ENCODE results near the gene VTN. TPM values are rescaled to one million over a fixed set of nuclear protein-coding genes. Genes with fewer than 3 reads are reported as not detected.

The VTN gene
- total and polyA plus RNA-seq, 7 donors, result 0.16 to 1.9 (median 0.43) TPM; not detected in 1

DNA sequence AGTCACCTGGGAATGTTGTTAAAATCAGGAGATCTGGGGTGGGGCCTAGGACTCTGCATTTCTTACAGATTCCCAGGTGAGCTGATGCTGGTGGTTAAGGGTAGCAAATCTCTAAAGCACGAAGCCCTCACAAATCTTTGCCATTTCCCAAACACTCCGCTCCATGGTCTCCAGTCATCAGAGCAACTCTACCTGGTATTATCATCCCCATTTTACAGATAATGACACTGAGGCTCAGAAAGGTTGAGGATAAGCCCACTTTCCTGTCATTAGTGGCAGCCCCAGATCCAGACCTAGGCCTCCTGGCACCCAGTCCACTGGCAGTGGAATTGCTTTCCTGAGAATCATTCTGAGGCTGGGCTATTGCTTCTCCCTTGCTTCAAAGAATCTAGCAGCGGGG lies 27.2 kb upstream of the VTN start:
- WGBS, 2 donors, result 97 to 99% methylated on average over 3 of the region's 3 CpGs
- no peak for DNase-seq
- intact Hi-C loops (cut with DNase I), result no loop called here
- Histone ChIP-seq H3K27ac (no peak overlapping the region), H3K27me3 (no peaks in the 10 kb centered on the region), H3K4me1 (no peaks in the 10 kb centered on the region), H3K36me3 (peaks cover 4 to 69% (median 17%) of the 10 kb centered on the region in 4 donors), H3K4me3 (no peak overlapping the region), H3K9me3 (no peaks in the 10 kb centered on the region)
- TF ChIP-seq, protein P1, sequence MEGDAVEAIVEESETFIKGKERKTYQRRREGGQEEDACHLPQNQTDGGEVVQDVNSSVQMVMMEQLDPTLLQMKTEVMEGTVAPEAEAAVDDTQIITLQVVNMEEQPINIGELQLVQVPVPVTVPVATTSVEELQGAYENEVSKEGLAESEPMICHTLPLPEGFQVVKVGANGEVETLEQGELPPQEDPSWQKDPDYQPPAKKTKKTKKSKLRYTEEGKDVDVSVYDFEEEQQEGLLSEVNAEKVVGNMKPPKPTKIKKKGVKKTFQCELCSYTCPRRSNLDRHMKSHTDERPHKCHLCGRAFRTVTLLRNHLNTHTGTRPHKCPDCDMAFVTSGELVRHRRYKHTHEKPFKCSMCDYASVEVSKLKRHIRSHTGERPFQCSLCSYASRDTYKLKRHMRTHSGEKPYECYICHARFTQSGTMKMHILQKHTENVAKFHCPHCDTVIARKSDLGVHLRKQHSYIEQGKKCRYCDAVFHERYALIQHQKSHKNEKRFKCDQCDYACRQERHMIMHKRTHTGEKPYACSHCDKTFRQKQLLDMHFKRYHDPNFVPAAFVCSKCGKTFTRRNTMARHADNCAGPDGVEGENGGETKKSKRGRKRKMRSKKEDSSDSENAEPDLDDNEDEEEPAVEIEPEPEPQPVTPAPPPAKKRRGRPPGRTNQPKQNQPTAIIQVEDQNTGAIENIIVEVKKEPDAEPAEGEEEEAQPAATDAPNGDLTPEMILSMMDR (IDR thresholded peaks at IDR 0.05), result no peak
- TF ChIP-seq POLR2AphosphoS5 (IDR thresholded peaks at IDR 0.05), result no peak
- TF ChIP-seq POLR2A (IDR thresholded peaks at IDR 0.05), result no peak
- TF ChIP-seq EP300 (IDR thresholded peaks at IDR 0.05), result no peak

DNA sequence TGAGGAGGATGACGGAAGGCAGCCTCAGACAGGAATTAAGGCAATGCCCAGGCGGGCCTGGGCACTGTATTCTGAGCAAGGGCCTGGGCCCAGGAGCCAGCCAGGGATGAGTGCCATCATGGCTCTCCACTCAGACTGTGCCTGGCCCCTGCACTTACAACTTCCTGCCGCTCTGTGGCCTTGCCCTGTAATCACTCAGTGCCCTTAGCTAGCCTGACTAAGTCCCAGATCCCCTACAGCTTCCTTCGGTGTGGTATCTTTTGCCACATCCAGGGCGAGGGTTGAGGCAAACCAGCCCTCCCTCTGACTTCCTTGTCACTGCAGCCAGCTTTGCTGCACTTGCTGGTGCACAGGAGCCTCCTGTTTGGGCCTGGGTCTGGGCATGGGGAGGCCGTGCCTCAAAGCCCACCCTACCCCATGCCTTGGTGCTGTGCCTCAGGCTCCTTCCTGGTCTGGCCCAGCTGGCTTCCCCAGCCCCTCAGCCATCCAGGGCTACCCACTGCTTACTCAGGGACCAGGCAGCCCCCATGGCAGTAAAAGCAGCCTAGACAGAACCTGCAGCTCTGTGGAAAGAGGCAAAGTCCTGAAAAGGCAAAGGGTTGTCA lies 26.6 kb upstream of the VTN start:
- H3K36me3 ChIP-seq, result peaks cover 4 to 71% (median 16%) of the 10 kb centered on the region in 4 donors
- intact Hi-C loops (cut with DNase I), result no loop called here
- no peaks in the 10 kb centered on the region for H3K4me1 ChIP-seq
- no peaks in the 10 kb centered on the region for H3K27me3 ChIP-seq
- no peak for TF ChIP-seq POLR2A (IDR thresholded peaks at IDR 0.05)
- no peak for TF ChIP-seq EP300 (IDR thresholded peaks at IDR 0.05)
- TF ChIP-seq, protein P1 (IDR thresholded peaks at IDR 0.05), result no peak
- no peak for TF ChIP-seq POLR2AphosphoS5 (IDR thresholded peaks at IDR 0.05)
- H3K4me3 ChIP-seq, result no peak overlapping the region
- H3K9me3 ChIP-seq, result no peaks in the 10 kb centered on the region
- no peak for DNase-seq
- no peak overlapping the region for H3K27ac ChIP-seq
- 64 to 89% methylated on average over 6 of the region's 6 CpGs for WGBS, 2 donors

DNA sequence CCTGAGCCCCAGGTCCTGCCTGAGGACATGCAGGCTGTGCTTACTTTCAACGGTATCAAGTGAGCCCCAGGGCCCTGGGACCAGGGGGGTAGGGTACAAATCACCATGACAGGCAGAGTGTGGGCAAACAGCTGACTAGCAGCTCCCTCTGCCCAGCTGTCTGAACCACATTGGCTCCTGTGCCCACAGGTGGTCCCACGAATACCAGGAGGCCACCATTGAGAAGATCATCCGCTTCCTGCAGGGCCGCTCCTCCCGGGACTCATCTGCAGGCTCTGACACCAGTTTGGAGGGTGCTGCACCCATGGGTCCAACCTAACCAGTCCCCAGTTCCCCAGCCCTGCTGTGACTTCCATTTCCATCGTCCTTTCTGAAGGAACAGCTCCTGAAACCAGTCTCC lies 25.9 kb upstream of the VTN start:
- 89 to 93% methylated on average over 6 of the region's 6 CpGs for WGBS, 2 donors

DNA sequence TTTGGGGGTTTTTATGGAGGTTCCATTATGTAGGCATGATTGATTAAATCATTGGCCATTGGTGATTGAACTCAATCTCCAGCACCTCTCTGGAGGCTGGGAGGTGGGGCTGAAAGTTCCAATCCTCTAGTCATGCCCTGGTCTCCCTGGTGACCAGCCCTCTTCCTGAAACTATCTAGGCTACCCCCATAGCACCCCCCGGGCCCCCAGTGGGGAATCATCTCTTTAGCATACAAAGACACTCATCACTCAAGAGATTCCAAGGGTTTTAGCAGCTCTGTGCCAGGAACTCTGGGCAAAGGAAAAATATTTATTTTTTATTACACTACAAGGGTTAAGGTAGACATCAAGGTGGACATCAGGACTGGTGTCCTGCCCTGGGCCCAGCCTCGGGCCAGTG lies 25.3 kb upstream of the VTN start:
- Histone ChIP-seq H3K36me3 (peaks cover 7 to 77% (median 24%) of the 10 kb centered on the region in 4 donors), H3K4me3 (no peak overlapping the region), H3K27me3 (no peaks in the 10 kb centered on the region), H3K4me1 (no peaks in the 10 kb centered on the region), H3K27ac (no peak overlapping the region), H3K9me3 (no peaks in the 10 kb centered on the region)
- TF ChIP-seq POLR2A (IDR thresholded peaks at IDR 0.05) (no peak), EP300 (IDR thresholded peaks at IDR 0.05) (no peak), POLR2AphosphoS5 (IDR thresholded peaks at IDR 0.05) (no peak)
- TF ChIP-seq, protein P1 (IDR thresholded peaks at IDR 0.05), result no peak
- no peak for DNase-seq
- 67 to 84% methylated on average over 2 of the region's 2 CpGs for WGBS, 2 donors
- intact Hi-C loops (cut with DNase I), result no loop called here

More for the DNA sequence above, 25.9 kb upstream of the VTN start:
- DNase-seq, result no peak
- intact Hi-C loops (cut with DNase I), result no loop called here
- Histone ChIP-seq H3K9me3 (no peaks in the 10 kb centered on the region), H3K27me3 (no peaks in the 10 kb centered on the region), H3K4me3 (no peak overlapping the region), H3K4me1 (no peaks in the 10 kb centered on the region), H3K36me3 (peaks cover 4 to 72% (median 19%) of the 10 kb centered on the region in 4 donors), H3K27ac (no peak overlapping the region)
- TF ChIP-seq, protein P1 (IDR thresholded peaks at IDR 0.05), result no peak
